Amniotic epithelial cell (primary cell): ENCODE results near the gene ANO7.
"Not testable (repeated sequence)": the region's sequence is repeated elsewhere in the genome, so short reads cannot be mapped to it uniquely, and the experiment has no call there.

ENCODE experiments used
- DNase-seq: peaks from one replicate; pipeline ENCODE4 v3.0.0-alpha.2; 2010; ENCODE audit warnings: low read depth

Gene ANO7

DNA sequence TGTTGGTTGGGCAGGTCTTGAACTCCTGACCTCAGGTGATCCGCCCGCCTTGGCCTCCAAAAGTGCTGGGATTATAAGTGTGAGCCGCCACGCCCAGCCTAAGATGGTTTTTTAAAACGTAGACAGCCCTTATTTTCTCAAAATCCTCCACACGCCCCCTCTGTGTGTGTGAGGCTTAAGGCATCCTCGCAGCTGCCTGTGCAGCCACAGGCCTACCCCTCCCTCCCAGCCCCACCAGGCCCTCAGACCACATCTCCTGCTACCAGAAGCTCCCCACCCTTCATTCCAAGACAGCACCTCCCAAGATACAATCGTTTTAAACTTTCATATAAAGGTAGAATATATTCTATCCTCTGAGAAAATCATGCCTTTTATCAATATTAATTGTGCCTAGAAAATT is 4.8 kb downstream of the ANO7 start:
- DNase-seq: no peak

DNA sequence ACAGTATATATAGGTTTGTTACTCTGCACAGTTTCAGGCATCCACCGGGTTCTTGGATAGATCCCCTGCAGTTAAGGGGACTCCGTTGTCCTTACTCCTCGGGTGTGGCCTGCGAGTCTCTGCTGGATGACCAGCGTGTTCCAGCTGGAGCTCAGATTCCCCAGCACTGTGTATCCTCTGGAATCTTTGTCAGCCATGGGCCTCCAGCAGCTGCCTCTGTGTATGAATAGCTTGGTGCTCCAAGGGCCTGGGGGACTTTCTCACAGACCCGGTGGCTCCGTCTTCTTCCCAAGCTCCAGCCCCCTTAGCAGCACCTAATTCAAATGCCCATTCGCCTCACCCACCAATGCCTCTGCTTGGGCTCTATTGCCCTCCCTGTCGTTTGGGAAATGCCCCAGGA is 6.3 kb downstream of the ANO7 start:
- DNase-seq: no peak

- no peak for DNase-seq
Measured at GRCh38 chr2:241195506-241196130, 7.1 kb downstream of the ANO7 start.

GRCh38 chr2:241197246-241197645 is 8.8 kb downstream of the ANO7 start:
- DNase-seq: not testable (repeated sequence)

GRCh38 chr2:241197947-241198346 is 9.5 kb downstream of the ANO7 start:
- DNase-seq: no peak

GRCh38 chr2:241198381-241199279 is 10.2 kb downstream of the ANO7 start:
- no peak for DNase-seq

DNA sequence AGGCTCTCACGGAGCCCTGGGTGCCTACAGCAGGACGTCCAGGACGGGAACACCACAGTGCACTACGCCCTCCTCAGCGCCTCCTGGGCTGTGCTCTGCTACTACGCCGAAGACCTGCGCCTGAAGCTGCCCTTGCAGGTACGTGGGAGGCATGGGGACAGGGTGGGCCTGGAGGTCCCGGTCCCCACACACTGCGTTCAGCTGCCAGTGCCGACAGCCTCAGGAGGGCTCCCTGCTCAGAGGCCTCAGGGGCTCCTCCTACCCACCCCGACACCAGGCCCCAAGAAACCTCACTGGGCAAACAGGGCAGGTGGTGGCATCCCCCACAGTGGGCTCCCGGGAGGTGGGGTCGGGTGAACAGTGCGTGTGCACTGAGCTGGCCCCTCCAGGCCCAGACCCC is 10.8 kb downstream of the ANO7 start:
- no peak for DNase-seq

DNA sequence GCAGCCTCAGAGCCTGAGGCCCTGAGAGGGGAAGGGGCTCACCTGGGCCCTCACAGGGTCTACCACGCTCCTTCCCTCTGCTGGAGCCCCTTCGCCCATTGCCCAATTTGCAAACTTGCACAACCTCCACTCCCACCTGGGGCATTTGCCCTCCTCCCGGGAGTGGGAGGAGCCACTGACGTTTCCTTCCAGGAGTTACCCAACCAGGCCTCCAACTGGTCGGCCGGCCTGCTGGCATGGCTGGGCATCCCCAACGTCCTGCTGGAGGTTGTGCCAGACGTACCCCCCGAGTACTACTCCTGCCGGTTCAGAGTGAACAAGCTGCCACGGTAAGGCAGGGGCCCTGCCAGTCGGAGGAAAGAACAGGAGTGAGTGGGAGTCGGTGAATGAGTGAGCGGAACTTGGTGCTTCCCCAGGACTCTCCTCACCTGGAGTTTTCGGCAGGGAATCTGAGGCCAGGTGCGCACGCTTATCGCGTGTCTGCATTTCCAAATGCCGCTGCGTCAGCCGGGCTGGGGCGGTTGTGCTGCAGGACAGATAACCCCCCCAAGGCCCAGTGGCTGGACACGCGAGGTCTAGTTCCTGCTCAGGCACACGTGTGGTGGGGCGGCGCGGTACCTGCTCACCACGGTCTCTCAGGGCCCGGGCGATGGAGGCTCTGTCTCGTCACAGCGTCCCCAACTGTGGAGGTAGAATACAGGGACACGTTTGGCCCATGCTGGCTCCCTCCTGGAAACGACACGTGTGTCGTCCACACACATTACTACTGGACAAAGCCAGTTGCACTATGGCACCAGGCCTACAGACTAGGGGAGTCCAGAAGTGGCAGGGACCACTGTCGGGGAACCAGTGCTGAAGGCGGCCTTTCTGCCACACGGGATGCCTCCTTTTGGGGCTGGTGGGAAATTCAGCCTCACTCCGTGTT is 11.7 kb downstream of the ANO7 start:
- no peak for DNase-seq

DNA sequence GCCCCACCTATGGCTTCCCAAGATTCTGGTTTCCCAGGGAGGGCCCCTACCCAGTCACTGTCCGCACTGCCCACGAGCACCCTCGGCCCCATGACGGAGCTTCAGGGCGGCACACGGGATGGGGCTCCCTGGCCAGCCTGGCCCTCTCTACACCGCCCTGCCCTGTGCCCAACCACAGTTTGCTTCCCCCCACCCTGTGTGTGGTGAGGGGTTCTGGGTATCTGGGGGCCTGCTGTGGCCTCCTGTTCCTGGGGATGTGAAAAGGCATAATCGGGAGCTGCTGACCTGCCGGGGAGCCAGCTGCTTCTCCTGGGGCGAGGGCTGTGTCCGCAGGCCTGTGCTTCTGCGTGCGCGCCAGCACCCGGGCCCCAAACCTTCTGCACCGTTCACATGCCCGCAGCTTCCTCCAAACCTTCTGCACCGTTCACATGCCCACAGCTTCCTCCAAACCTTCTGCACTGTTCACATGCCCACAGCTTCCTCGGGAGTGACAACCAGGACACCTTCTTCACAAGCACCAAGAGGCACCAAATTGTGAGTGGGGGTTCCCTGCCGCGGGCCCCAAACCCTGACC is 12.4 kb downstream of the ANO7 start:
- DNase-seq: no peak

DNA sequence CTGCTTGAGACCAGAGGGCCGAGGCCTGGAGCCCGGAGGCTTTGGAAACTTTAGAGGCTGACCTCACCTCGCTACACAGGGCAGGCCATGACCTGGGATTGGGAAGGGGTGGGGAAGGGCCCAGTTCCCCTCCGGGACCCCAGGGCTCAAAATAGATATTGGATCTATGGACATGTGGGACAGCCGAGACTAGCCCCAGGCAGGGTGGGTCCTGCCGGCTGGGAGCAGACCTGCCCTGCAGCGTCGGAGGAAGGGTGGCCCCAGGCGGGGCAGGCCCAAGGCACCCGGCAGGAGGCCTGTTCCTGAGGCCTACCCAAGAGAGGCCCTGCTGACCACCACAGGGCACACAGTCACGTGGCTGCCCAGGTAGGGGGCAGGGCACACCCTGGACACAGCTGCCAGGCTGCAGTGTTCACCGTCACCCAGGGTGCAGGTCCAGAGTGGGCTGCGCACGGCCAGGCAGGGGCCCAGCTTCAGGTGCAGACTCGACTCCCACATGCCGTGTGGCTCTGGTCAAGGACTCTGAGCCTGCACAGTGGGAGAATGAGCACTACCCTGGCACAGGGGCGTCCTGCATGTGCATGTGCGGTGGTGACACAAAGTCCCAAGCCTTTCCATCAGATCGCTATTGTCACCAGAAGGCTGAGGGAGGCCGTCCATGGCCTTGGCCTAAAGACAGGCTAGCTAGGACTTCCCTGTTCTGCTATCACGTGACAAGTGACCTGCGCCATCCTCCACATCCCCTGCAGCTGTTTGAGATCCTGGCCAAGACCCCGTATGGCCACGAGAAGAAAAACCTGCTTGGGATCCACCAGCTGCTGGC is 13.2 kb downstream of the ANO7 start:
- no peak for DNase-seq

- no peak for DNase-seq
Measured at GRCh38 chr2:241202268-241202585, 13.8 kb downstream of the ANO7 start.

DNA sequence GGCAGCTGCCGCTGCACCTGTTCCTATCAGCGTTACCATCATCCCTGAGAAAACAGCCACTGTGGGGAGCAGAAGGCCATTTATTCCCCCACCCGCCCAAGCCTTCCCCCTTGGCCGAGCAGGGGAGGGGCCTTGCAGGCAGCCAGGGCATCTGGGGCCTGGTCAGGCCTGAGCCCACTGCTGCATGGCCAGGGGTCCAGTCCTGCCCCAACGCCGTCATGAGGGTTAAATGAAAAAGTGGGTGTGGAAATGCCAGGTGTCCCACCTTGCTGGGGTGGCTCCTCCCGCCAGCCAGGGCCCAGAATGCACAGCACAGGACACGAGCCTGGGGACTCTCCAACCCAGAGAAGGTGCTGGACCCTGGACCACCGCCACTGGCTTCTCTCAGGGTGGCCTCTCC is 14.2 kb downstream of the ANO7 start:
- DNase-seq: no peak

DNA sequence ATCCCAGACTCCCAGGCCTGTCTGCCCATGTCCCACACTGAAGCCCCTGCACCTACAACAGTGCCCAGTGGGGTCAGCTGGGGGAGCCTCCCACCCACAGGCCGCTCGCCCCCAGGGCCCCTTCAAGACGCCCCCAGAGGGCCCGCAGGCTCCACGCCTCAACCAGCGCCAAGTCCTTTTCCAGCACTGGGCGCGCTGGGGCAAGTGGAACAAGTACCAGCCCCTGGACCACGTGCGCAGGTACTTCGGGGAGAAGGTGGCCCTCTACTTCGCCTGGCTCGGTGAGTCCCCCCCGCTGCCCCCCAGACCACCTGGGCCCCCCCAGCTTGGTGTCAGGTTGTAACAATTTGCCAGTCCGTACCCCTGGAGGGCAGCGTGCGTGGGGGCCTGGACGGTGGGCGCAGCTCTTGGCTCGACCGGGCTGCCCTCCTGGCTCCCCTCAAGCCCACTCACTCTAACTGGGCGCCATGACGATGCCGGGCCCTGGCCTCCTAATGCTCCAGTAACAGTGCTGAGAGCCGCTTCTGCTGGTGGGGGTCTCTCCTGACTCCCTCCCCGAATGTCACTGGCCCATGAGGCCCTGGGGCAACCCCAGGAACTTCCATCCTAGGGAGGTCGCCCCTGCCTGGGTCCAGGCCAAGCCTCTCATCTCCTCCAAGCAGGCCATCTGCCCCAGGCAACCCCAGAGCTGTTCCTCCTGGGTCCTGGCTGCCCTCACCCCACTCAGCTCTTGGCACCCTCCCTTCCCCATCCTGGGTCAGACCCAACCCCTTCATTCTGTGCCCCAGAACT is 14.9 kb downstream of the ANO7 start:
- DNase-seq: no peak

DNA sequence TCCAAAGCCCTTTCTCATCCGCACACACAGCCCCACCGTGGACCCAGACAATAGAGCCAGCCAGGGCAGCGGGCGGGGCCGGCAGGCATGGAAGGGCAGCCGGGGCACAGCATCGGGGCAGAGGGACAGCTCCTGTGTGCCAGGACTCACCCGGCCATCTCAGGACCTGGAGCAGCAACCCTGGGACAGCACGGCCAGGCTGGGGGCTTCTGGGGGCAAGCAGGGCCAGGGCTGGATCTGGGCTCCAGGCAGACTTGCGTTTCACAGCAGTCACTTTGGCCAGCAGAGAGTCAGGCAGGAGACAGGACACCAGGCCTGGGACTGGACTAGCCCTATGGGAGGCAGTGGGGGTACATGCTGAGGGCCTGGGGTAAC is 15.5 kb downstream of the ANO7 start:
- DNase-seq: no peak

DNA sequence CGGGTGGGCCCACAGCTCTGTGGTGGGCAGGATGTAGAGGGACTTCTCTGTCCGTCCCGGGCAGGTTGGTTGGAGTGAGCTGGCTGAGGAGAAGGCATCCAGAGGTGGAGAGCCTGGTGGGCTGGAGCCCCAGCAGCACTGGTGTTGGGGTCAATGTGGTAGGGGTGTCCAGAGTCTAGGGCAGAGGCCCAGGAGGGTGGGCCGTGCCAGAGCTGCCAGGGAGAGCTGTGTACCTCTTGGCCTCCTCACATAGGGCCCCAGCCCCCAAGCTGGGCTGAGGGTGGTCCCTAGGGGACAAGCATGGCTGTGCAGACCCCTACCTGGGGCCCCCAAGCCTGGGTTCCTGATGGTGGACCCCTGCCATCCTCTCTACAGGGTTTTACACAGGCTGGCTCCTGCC is 16.0 kb downstream of the ANO7 start:
- DNase-seq: no peak

DNA sequence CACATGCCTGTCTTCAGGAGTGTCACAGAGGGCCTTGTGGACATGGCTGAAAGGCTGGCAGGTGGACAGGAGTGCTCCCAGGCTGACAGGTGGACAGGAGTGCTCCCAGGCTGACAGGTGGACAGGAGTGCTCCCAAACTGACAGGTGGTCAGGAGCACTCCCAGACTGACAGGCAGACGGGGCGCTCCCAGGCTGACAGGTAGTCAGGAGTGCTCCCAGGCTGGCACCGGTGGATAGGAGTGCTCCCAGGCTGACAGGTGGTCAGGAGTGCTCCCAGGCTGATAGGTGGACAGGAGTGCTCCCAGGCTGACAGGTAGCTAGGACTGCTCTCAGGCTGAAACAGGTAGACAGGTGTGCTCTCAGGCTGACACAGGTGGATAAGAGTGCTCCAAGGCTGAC is 16.6 kb downstream of the ANO7 start:
- no peak for DNase-seq

DNA sequence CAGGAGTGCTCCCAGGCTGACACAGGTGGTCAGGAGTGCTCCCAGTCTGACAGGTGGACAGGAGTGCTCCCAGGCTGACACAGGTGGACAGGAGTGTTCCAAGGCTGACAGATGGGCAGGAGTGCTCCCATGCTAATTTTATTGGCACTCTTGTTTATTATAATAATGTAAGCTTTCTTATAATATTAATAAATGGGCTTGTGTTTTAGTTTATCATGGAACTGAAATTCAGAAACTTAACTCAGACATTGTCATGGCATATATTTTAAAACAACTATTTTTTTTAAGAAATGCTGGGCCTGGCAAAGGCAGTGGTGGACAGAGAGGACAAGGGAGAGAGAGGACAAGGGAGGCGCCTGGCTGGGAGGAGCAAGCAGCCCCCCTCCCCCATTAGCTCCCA is 18.7 kb downstream of the ANO7 start:
- DNase-seq: no peak

DNA sequence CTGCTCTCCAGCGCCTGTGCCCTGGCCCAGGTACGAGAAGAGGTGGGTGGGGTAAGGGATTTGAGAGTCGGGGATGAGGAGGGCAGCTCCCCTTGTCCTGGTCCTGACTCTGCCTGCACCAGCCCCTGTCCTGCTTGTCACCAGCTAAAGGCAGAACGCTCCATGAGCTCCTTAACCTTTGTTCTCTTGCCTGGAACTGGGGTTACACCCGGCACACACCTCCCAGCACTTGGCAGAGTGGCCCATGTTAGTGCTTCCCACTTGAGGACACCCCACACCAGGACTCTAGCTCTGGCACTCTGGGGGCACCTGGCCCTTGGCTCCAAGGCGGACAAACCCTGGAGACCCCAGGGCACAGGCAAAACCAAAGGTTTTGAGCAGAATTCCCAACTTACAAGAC is 19.2 kb downstream of the ANO7 start:
- DNase-seq: no peak

DNA sequence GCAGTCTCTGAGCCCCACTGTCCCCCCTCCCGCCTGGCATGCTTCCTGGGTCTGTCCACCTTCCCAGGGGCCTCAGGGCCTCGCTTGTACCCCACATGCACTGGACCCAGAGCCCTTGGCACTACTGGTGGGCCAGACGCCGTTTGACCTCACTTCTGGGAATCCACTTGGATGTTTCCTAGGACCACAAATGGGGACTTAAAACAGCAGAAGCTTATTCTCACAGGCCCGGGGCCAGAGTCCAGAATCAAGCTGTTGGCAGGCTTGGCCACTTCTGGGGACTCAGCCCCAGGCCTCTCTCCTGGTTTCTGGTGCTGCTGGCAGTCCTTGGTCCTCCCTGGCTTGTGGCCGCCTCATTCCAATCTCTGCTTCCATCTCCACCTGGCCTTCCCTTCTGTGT is 19.6 kb downstream of the ANO7 start:
- no peak for DNase-seq

- no peak for DNase-seq
Measured at GRCh38 chr2:241209271-241209670, 20.8 kb downstream of the ANO7 start.

DNA sequence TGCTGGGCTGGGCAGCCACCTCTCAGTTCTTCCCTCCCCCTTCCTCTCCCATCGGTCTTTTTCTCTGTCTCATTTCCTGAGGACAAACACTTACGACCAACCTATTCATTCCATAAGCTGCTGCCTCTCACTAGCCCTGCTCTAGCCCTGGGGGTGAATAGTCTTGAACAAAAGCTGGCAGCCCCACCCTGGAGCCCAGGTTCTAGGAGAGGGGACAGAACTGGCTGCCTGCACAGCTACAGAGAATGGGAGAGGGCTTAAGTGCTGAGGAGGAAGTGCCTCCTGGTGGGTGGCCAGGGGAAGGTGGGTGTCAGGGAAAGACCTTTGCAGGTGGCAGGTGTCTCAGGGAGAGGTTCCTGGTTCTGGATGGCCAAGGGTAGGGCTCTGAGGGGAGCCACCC is 22.8 kb downstream of the ANO7 start:
- DNase-seq: no peak
